GM21723 (cell line): ENCODE results near the gene CCT7.
"Not testable (repeated sequence)": the region's sequence is repeated elsewhere in the genome, so short reads cannot be mapped to it uniquely, and the experiment has no call there.

Experiments
- ATAC-seq: cut with Tn5 transposase; IDR thresholded peaks from one replicate; pipeline ENCODE4 v1.9.1; 2021; ENCODE audit warnings: mild to moderate bottlenecking, moderate library complexity; ENCODE audit not compliant: unreplicated experiment

The CCT7 gene

DNA sequence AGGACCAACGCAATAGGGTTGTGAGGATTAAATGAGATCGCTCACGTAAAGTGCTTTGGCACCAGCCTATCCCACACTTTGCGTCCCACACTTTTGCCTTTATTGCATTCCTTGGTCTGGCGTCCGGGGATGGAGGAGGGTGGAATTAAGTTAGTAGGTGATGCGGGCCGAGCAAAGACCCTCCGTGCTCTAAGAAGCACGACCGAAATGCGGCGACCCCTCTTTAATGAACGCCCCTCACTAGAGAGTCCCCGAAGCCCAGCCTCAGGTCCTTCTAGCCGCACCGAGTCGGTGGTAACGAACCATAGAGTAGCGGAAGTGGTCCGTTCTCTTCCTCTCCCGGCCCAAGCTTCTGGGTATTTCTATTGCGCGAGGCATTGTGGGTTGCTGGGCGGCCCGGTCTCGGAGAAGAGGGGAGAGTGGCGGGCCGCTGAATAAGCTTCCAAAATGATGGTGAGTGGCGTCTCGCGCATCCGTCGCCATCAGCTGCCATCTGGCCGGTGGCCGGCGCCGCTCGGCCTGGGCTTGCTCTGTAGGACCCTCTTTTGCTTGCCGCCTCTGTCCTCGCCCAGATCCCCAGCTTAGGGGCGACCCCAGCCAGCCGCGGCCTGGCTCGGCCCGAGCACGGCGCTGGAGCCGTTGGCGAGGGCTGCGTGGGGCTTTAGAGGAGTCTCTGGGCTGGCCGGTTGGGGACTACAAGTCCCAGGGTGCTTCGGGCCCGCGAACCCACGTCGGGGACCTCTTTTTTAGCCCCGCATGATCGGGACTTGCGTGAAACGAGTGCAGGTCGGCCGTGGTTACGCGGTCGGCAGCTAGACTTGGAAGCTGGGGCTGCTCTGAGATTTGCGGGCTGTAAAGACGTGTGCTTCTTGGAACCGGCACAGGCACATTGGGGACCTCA lies at the start of gene CCT7:
Gene CCT7 (plus strand): TSS at position 377 of the 901 bp plus-strand sequence. CDS start 71 bp downstream, at position 448.
- peak; percentile 69 for ATAC-seq

DNA sequence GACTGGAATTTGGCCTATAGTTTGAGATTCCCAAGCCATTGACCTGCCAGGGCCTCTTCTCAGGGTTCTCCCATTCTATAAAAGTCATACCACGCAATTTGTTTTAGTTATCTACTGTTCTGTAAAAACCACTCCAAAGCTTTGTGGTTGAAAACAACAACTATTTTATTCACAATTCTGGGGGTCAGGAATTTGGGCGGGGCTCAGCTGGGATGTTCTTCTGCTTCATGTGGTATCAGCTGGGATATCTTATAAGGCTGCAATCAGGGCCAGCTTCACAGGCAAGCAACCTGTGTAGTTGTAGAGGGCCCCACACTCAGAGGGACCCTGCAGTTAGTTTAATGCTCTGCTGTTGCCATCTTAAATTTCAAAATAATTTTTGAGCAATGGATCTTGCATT lies 48.1 kb upstream of the CCT7 start:
- ATAC-seq, result no peak

DNA sequence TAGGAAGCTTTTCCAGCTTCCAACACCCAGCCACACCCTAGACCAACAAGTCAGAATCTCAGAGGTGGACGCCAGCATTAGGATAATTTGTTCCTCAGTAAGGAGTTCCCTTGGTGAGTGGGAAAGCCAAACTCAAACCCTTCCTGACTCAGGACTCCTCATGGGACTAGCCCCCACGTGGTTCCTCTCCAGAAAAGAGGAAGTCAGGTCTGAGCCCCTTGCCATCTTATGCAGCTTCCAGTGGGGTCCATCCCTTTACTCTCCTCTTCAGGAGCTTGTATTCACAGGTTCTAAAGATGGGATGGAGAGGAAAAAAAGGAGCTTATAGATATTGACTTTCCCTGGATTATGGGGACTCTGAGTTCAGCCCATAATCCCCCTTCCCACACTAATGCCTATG lies 46.6 kb upstream of the CCT7 start:
- no peak for ATAC-seq

DNA sequence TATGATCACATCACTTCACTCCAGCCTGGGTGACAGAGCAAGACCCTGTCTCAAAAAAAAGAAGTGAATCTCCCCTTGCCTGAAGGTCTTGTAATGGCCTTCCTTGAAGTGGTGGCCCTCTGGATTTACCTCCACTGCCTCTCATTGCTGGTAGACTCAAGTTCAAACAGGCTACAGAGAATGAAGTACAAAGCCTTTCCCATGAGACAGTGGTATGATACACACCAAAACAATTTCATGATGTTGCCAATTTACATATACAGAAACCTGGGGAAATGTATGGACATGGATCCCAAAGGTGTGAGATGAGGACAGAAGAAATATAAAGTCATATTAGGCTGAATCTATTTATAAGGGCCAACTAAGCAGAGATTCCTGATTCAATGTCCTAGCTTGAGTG lies 36.5 kb upstream of the CCT7 start:
- ATAC-seq, result no peak

DNA sequence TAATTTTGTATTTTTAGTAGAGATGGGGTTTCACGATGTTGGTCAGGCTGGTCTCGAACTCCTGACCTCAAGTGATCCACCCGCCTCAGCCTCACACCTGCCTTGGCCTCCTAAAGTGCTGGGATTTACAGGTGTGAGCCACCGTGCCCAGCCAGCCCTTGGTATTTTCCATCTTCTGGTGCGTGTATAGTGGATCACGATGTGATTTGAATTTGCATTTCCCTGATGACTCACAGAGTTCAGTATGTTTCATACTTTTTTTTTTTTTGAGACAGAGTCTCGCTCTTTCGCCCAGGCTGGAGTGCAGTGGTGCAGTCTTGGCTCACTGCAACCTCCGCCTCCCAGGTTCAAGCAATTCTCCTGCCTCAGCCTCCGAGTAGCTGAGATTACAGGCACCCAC lies 33.8 kb upstream of the CCT7 start:
- ATAC-seq, result not testable (repeated sequence)

DNA sequence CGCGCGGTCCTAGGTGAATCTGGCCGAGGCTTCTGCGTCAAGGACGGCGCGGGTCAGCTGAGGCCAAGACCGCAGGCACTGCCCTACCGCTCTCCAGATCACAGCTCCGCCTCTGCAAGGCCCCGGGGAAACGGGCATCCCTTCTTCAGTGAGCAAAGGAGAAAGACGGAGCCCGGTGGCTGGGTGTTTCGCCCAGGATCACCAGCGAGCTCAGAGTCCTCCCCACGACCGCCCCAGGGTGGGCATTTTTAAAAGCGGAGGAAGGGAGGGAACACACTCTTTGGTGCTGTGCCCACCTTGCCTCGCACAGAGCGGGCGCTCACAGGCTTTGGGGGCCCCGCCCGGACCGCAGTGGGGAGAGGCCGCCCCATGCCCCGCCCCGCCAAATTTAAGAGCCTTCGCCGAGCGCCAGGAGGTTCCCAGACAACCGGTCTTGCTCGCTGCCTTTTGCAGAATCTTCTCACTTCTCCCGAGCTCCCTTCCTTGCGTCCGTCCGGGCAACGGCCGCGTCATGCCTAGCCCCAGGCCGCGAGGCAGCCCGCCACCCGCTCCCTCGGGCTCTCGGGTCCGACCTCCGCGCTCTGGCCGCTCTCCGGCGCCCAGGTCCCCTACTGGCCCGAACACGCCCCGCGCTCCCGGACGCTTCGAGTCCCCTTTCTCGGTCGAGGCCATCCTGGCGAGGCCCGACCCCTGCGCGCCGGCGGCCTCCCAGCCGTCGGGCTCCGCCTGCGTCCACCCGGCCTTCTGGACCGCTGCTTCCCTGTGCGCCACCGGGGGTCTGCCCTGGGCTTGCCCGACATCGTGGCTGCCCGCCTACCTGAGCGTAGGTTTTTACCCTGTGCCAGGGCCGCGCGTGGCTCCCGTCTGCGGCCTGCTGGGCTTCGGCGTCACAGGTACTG lies 31.7 kb upstream of the CCT7 start, which contains the start of gene NOTO:
Gene NOTO (plus strand): TSS at position 419 of the 899 bp plus-strand sequence. CDS start 93 bp downstream, at position 512.
- no peak for ATAC-seq

DNA sequence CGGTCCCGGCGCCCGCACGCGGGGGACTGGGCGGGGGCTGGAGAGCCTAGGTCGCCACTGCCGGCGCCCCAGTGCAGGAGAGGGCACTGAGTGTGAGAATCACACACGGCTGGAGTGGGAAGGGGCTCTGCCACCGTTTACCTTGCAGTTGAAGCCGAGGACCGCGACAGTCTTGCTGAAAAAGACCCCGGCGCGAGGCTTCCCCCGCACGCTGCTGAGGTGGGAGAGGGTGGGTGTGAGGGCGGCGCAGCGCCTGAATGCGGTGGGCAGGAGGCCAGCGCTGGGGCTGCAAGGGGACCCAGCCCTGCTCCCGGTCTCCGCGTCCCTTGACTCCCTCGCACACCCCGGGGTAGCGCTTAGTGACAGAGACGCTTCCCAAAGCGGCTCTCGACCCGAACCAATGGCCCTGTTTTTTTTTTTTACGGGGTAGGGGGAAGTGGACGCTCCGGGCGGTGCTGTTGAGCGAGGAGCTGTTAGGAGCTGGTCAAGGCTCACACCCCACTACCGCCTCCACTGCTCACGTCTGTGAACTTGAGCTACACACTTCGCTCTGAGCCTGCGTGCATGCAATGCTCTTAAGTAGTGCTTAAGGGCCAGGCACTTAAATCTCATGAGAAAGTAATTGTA lies 30.9 kb upstream of the CCT7 start:
- no peak for ATAC-seq

DNA sequence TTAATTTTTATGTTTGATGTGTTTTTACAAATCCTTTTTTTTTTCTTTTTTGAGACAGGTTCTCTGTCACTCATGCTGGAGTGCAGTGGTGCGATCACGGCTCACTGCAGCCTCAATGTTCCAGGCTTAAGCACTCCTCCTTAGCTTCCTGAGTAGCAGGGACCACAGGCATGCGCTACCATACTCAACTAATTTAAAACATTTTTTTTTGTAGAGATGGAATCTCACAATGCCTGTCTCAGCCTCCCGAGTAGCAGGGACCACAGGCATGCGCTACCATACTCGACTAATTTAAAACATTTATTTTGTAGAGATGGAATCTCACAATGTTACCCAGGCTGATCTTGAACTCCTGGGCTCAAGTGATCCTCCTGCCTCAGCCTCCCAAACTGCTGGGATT lies 28.5 kb upstream of the CCT7 start:
- no peak for ATAC-seq

DNA sequence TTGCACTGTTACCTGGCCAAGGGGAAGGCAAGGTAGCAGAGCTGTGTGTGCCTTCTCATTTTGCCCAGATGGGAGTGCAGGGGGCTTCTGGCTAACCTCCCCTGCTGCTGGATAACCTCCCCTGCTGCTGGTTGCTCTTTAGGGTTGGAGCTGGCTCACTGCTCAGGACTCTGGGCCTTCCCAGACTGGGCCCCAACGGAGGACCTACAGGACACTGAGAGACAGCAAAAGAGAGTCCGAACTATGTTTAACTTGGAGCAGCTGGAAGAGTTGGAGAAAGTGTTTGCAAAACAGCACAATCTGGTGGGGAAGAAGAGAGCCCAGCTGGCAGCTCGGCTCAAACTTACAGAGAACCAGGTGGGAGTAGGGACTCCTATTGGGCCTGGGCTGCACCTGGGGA lies 25.9 kb upstream of the CCT7 start:
- ATAC-seq, result no peak

DNA sequence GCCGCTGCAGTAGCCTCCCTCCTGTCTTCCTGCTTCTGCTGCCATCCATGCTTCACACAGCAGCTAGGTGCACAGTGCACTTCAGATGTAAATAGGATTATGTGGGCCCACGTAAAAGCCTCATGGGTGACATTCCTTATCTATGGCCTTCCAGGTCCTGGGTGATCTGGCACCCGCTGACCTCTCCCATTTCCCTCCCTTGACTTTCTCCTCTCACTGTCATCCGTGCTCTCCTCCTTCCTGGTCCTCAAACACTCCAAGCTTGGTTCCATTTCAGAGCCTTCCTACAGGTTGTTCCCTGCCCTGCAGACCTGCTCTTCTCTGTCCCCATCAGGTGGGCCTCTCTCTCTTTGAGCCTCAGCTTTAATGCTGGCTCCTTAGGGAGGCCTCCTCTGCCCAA lies 24.1 kb upstream of the CCT7 start:
- no peak for ATAC-seq

DNA sequence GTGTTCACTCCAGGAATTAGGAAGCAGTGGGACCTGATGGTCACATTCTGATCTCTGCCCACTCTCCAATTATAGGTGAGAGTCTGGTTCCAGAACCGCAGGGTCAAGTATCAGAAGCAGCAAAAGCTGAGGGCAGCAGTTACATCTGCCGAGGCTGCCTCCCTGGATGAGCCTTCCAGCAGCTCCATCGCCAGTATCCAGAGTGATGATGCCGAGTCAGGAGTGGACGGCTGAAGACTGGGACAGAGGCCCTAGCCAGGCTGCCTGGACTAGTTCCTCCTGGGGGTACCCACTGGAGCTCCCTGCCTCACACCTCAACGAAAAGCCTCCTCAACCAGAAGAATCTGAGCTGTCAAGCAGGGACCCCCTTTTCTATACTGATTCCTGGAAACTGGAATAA lies 23.4 kb upstream of the CCT7 start:
- ATAC-seq, result no peak

DNA sequence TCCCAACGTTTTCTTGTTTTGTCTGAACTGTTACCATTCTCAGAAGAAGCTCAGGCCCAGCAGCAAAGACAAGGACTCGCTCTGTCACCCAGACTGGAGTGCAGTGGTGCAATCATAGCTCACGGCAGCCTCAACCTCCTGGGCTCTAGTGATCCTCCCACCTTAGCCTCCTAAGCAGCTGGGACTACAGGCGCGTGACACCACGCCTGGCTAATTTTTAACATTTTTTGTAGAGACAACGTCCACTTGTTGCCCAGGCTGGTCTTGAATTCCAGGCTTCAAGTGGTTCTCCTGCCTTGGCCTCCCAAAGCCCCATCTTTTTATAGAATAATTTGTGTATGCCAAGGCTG lies 22.0 kb upstream of the CCT7 start:
- ATAC-seq, result no peak

DNA sequence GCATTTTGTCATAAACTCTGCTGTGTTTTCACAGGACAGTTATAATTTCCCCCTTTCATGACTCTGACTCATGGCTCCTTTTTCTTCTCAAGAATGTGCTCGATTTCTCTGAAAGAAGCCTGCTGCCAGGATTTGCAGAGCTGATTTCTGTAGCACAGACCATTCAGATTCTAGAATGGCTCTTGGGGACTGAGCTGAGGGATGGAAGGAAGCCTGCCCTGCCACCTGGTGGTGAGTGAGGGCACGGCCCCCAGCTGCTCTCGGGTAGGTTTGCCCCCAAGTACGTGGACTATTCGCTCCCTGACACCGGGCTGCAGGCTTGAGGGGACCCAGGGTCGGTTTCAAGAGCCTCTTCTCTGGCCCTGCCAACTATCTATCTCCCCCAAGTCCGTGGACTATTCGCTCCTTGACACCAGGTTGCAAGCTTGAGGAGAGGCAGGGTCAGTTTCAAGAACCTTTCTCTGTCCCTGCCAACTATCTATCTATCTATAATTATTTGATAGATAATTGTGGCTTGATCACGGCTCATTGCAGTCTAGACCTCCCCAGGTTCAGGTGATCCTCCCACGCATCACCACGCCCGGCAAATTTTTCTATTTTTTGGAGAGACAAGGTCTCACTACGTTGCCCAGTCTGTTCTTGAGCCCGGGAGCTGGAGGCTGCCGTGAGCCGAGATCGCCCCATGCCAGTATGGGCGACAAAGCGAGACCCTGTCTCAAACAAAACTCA lies 21.5 kb upstream of the CCT7 start:
- peak; percentile 70 for ATAC-seq

DNA sequence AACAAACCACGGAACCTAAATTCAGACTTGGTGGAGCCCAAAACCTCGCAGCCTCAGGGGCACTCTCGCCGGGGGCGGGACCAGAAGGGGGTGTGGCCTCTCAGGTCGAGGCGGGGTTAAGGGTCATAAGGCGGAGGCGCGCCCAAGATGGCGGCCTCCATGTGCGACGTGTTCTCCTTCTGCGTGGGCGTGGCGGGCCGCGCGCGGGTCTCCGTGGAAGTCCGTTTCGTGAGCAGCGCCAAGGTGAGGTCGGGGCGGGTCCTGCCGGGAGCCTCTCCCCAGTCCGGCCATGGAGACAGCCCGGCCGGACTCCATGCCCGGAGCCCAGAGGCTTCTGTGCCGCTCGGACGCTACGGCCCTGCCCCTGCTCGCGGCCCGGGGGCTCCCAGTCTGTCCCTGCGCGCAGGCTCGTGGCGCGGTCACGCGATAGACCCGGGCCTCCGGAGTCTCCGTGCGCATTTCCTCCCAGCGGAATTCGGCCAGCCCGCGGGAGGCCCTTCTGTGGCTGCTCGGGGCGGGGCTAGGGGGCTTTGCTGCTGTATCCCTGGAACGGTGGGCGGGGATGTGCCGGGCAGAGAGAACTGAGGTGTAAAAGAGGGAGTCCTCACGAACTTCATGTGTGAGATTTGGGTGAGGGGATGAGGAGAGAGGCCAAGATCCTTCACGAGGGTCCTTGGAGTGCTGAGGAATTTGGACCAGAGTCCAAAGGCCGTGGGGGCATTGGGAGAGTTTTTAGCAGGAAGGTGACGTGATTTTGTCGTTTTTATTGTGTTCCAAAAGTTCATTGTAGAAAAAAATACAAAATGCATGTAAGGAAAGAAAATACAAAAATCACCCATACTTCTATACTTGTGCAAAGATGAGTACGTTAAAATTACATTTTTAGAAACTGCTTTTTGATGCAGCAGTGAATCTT lies 19.7 kb upstream of the CCT7 start, which contains the start of gene SMYD5:
Gene SMYD5 (plus strand): TSS at position 126 of the 916 bp plus-strand sequence. CDS start 22 bp downstream, at position 148.
- ATAC-seq, result peak; percentile 95

DNA sequence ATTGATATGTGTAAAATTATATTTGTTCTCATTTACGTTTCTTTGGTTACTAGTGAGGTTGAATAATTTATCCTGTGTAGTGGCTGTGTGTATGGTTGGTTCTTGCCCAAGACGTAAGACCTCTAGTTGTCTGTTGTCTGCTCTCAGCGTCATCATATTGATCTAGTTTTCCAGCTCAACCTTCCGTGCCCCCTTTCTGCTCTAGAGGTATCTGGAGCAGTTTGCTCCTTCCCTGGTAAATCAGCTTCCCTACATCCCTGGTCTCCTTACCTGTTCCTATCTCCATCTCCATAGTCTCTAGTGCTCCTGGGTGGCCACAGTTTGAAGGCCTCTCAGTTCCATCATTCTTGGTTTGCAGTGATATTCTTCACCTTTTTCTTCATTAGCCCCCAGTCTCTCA lies 18.9 kb upstream of the CCT7 start:
- no peak for ATAC-seq

DNA sequence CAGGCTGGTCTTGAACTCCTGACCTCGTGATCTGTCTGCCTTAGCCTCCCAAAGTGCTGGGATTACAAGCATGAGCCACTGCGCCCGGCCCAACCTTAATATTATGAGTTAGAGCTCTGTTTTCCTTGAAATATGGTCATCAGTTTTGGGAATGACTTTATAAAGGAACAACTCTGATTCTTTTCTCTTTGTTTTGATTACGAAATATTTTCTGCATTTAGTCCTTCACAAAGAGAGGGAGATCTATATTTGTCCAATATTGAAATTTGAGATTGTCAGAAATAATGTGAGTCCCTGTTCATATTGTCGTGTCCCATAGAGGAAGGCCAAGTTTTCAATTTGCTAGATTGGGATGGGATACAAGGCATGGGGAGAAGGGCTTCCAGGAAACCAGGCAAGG lies 16.9 kb upstream of the CCT7 start:
- ATAC-seq, result no peak

DNA sequence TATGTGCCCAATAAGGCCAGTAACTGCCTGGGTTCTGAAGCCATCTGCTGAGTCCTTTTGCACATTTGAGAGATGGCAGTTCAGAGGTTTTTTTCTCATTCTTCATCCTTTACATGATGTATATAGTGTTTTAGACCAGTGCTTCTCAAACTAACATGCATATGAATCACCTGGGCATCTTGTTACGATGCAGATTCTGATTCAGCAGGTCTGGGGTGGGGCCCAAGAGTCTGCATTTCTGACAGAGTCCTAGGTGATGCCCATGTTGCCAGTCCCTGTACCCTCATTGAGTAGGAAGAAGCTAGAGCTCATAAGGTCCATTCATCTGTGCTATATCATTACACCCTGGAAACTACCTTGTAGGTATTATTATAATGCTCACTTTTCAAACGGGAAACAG lies 16.3 kb upstream of the CCT7 start:
- ATAC-seq, result no peak

DNA sequence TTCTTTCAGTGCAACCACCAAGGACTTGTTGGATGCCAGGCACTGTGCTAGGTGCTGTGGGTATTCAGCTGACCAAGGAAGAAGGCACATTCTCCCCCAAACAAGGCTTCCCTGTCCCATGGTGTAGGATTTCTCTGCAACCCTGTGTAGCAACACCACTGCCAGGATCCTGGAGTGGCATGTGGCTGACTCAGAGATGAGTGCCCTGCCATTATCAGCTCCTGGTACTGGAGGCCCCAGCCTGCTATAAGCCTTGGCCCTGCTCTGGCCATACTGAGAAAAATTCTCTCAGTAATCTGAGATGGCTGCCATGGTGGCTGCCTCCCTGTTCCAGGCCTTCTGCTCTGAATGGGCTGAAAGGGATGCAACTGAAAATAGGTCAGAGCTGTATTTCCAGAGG lies 15.8 kb upstream of the CCT7 start:
- no peak for ATAC-seq

DNA sequence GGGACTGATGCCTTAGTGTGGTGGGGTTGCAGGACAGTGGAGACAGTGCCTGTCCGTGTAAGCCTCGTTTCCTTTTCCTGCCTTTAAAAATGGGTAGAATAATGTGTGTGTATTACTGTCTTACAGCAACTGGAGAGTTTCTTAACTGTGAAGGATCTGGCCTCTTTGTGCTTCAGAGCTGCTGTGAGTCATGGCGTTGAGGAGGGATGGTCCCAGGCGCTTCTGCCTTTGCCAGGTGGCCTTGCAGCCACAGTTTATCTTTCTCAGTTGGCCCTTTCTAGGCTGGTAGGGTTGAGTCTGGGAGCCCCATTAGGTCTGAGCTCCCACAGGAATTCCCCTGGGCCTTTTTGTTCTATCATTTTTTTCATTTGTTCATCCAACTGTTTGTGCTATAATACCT lies 10.3 kb upstream of the CCT7 start:
- no peak for ATAC-seq
